HG03442 (cell line): ENCODE measurements around the gene ZFYVE1.
"Not testable (repeated sequence)": the region's sequence is repeated elsewhere in the genome, so short reads cannot be mapped to it uniquely, and the experiment has no call there.

Experiments
- ATAC-seq: cut with Tn5 transposase; IDR thresholded peaks from one replicate; pipeline ENCODE4 v1.9.1; 2021; ENCODE audit warnings: mild to moderate bottlenecking, moderate library complexity; ENCODE audit not compliant: unreplicated experiment

Gene ZFYVE1

GRCh38 chr14:72961579-72962335, 65.1 kb downstream of the ZFYVE1 start:
- ATAC-seq, result no peak

GRCh38 chr14:72961016-72961415, 65.9 kb downstream of the ZFYVE1 start:
- not testable (repeated sequence) for ATAC-seq

- no peak for ATAC-seq
Observed at GRCh38 chr14:72958548-72958947, 68.4 kb downstream of the ZFYVE1 start.

- no peak for ATAC-seq
Observed at GRCh38 chr14:72957213-72957612, 69.7 kb downstream of the ZFYVE1 start.

- not testable (repeated sequence) for ATAC-seq
Observed at GRCh38 chr14:72956741-72957140, 70.2 kb downstream of the ZFYVE1 start.

GRCh38 chr14:72952171-72952570, 74.7 kb downstream of the ZFYVE1 start:
- no peak for ATAC-seq

- no peak for ATAC-seq
Observed at GRCh38 chr14:72948481-72949138, 78.3 kb downstream of the ZFYVE1 start.

- no peak for ATAC-seq
Observed at GRCh38 chr14:72947366-72948160, 79.3 kb downstream of the ZFYVE1 start.

- ATAC-seq, result no peak
Observed at GRCh38 chr14:72946491-72946890, 80.4 kb downstream of the ZFYVE1 start.

- no peak for ATAC-seq
Observed at GRCh38 chr14:72945356-72946027, 81.4 kb downstream of the ZFYVE1 start.

- ATAC-seq, result no peak
Observed at GRCh38 chr14:72943876-72944430, 83.0 kb downstream of the ZFYVE1 start.

- no peak for ATAC-seq
Observed at GRCh38 chr14:72942934-72943333, 84.0 kb downstream of the ZFYVE1 start.

GRCh38 chr14:72941286-72941985, 85.5 kb downstream of the ZFYVE1 start:
- no peak for ATAC-seq

GRCh38 chr14:72939630-72940029, 87.3 kb downstream of the ZFYVE1 start:
- no peak for ATAC-seq

GRCh38 chr14:72932893-72933292, 94.0 kb downstream of the ZFYVE1 start:
- no peak for ATAC-seq

- no peak for ATAC-seq
Observed at GRCh38 chr14:72929316-72930080, 97.4 kb downstream of the ZFYVE1 start.

GRCh38 chr14:72928872-72929271, 98.0 kb downstream of the ZFYVE1 start:
- no peak for ATAC-seq

- ATAC-seq, result peak; percentile 97
Observed at GRCh38 chr14:72926292-72927028, 100.4 kb downstream of the ZFYVE1 start, which contains the start of gene DCAF4. DCAF4 (plus strand) TSS chr14:72926464; CDS start chr14:72937979, 11,515 bp downstream.
